Adipose tissue (tissue), 3 donors: ENCODE measurements around the gene ATP8B1. TPM values are rescaled to one million over a fixed set of nuclear protein-coding genes. Genes with fewer than 3 reads are reported as not detected.
"Not testable (repeated sequence)": the region's sequence is repeated elsewhere in the genome, so short reads cannot be mapped to it uniquely, and the experiment has no call there.

Experiments used
- H3K27ac ChIP-seq: one replicate; pipeline ENCODE4 v1.5.1; 2013; ENCODE audit warnings: low read depth, low read length
- WGBS, 3 donors: extraction: QIAGEN DNeasy Blood & Tissue Kit; methylation state at CpG; one replicate each; pipeline ENCODE4 v1.1.7; 2013; 5-methylcytosine and 5-hydroxymethylcytosine counted together
- polyA plus RNA-seq, 3 donors: library from polyadenylated mRNA; stranded (reverse); fragments of 200-250 nt; gene quantifications; one replicate each; pipeline ENCODE4 v1.2.3, GENCODE V29; 2013
- donor health status: healthy with polysubstance abuse.
- donor health status: Bipolar disorder and iron deficiency.
- donor health status: healthy.

Gene ATP8B1
- polyA plus RNA-seq, 3 donors, result 3.1 to 18.2 (median 7.8) TPM

DNA sequence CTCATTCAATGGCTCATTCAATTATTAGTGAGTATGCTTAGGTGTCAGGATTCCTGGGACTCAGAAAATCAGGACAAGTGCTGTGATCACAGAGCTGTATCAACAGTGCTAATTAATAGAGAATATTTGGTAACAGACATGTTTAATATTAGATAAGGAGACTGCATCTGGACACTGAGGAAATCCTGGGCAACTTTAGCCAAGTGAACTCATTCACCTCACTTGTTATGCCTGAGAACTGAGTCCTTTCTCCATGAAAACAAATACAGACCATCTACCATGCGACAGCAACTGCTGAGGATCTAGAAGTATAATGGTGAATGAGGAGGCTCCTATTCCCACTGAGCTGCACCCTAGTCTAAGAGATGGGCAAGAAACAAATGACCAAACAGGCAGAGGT, 23.1 kb upstream of the ATP8B1 start:
- no peak overlapping the region for H3K27ac ChIP-seq
- 83 to 100% (median 92%) methylated on average over 1 of the region's 1 CpG for WGBS, 3 donors

GRCh38 chr18:57820583-57820982, 17.5 kb upstream of the ATP8B1 start:
- 90 to 97% (median 91%) methylated on average over 2 of the region's 2 CpGs for WGBS, 3 donors
- not testable (repeated sequence) for H3K27ac ChIP-seq

- WGBS, 3 donors, result 23 to 34% (median 29%) methylated on average over 10 of the region's 10 CpGs
- no peak overlapping the region for H3K27ac ChIP-seq
These were observed 16.8 kb upstream of the ATP8B1 start for GRCh38 chr18:57819671-57820460.

DNA sequence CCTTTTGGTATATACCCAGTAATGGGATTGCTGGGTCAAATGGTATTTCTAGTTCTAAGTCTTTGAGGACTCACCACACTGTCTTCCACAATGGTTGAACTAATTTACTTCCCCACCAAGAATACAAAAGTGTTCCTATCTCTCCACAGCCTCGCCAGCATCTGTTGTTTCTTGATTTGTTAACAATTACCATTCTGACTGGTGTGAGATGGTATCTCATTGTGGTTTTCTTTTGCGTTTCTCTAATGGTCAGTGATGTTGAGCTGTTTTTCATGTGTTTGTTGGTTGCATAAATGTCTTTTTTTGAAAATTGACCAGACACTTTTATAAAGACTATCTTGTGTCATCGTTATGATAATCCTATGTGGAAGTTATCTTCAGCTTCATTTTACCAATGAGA, 16.0 kb upstream of the ATP8B1 start:
- H3K27ac ChIP-seq, result no peak overlapping the region
- WGBS, 3 donors, result 77 to 92% (median 82%) methylated on average over 3 of the region's 3 CpGs

DNA sequence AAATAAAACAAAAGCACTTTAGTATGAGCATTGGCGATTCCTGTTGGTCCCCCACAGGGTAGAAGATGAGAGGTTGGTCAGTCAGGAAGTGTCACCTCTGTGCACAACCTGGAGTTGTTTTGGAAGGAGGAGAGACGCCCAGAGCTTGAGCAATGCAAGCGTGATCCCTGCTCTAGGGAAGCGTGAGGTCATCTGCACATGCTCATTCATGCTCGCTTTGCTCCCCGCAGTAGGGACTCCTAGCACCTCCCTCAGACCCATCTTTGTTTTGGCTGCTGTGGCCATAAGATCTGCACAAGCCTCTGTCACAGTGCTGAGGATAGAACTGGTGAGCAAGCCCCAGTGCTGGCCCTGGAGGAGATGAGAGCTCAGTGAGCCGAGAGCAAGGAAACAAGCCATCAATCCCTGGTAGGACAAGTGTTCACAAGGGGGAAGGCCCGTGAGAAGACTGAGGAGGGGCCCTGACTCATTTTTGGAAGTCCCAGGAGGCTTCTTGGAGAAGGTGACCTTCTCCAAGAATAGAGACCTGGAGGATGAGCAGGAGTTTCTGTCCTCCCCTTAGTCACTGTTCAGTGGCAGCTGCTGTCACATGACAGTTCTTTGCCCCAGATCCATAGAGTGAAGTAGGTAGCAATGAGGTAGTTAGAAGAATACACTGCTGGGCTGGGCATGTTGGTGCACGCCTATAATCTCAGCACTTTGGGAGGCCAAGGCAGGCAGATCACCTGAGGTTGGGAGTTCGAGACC, 13.3 kb upstream of the ATP8B1 start:
- no peak overlapping the region for H3K27ac ChIP-seq
- WGBS, 3 donors, result 79 to 88% (median 87%) methylated on average over 10 of the region's 10 CpGs

- H3K27ac ChIP-seq, result no peak overlapping the region
- 90 to 95% (median 91%) methylated on average over 2 of the region's 2 CpGs for WGBS, 3 donors
These were observed 11.4 kb upstream of the ATP8B1 start for GRCh38 chr18:57814555-57814954.

DNA sequence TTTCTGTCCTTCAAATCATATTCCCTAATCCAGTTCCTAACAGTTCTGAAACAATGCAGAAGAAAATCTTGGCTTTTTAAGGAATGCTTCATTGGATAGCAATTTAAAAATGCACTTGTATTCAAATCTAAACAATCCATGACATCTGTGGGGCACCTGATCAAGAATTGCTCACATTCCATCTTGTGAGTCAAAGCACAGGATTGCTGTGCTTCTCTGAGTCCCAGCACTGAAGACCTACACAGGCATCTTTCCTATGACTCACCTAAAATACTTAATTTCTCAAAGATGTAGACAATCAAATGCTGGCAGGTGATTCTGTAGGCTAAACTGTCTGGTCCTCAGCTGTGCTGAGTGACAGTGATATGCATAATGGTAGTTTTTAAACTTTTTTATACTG, 10.1 kb upstream of the ATP8B1 start:
- H3K27ac ChIP-seq, result no peak overlapping the region

DNA sequence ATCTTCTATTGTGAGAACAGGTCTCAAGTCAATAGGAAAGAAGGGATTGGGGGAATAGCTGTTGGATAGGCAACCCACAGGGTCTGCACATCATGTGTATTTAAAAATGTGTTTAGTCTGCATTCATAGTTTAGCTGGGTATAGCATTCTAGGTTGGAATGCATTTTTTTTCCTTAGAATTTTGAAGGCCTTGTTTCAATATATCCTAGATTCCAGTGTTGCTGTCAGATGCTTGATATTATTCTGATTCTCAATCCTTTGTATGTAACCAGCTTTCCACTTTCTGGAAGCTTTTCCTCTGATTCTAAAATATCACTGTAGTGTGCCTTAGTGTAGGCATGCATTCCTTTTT, 9.0 kb upstream of the ATP8B1 start:
- H3K27ac ChIP-seq, result no peak overlapping the region

DNA sequence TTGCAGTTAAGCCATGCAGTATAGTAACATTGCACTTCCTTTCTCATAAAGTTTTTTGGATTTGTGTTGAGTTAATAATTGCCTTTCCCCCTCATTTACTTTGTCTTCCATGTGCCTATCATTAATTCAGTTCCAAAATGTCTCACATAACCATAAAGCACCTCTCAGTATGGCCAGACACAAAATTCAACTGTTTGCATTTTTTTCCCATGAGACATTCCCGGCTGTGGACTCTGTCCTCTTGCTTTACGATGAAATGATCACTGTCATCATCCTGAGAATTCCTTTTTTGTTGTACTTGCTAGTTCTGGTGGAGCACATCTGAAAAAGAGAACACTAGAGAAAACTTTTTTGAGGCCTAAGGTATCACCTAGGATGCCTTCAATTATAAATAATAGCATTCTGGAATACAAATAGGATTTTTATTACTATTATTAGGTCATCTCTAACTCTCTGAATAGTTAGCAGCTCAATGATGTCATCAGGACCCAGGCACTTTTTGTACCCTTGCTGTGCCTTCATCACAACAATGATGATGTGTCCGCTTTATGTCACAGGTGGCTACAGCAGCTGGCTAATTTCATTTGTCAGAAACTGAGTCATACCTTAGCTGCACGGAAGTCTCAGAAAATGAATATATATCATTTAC, 8.5 kb upstream of the ATP8B1 start:
- WGBS, 3 donors, result 72 to 94% (median 92%) methylated on average over 4 of the region's 4 CpGs
- H3K27ac ChIP-seq, result no peak overlapping the region

GRCh38 chr18:57809190-57809589, 6.1 kb upstream of the ATP8B1 start:
- H3K27ac ChIP-seq, result no peak overlapping the region

GRCh38 chr18:57807336-57808117, 4.4 kb upstream of the ATP8B1 start:
- H3K27ac ChIP-seq, result no peak overlapping the region
- 21 to 34% (median 32%) methylated on average over 2 of the region's 2 CpGs for WGBS, 3 donors

- 30 to 47% (median 32%) methylated on average over 3 of the region's 3 CpGs for WGBS, 3 donors
- H3K27ac ChIP-seq, result no peak overlapping the region
These were observed 3.8 kb upstream of the ATP8B1 start for GRCh38 chr18:57806978-57807285.

DNA sequence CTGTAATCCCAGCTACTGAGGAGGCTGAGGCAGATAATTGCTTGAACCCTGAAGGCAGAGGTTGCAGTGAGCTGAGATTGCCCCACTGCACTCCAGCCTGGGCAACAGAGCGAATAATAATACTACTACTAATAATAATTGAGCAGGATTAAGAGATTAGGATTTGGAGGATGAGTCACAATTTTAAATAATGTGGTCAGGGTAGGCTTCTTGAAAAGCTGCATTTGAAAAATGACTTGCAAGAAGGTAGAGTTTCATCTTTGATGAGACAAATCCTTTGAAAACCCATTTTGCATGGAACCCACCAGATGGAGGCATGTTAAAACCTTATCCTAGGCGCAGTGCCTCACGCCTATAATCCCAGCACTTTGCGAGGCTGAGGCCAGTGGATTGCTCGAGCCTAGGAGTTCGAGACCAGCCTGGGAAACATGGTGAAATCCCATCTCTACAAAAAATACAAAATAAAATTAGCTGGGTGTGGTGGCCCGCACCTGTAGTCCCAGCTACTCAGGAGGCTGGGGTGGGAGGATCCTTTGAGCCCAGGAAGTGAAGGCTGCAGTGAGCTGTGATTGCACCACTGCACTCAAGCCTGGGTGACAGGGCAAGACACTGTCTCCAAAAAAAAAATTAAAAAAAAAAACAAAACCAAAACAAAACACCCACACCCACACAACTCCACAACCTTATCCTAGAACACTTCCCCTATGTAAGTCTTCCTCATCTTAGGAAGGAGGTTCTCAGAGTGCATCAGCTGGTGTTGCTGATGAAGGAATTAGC, 3.3 kb upstream of the ATP8B1 start:
- 80 to 95% (median 94%) methylated on average over 7 of the region's 7 CpGs for WGBS, 3 donors
- H3K27ac ChIP-seq, result no peak overlapping the region

GRCh38 chr18:57805117-57805516, 2.0 kb upstream of the ATP8B1 start:
- H3K27ac ChIP-seq, result no peak overlapping the region
- 94 to 98% (median 96%) methylated on average over 6 of the region's 6 CpGs for WGBS, 3 donors

GRCh38 chr18:57804557-57804956, 1.4 kb upstream of the ATP8B1 start:
- WGBS, 3 donors, result 62 to 88% (median 67%) methylated on average over 6 of the region's 6 CpGs
- H3K27ac ChIP-seq, result no peak overlapping the region

- 1 to 2% (median 1%) methylated on average over 61 to 74 of the region's 74 CpGs for WGBS, 3 donors
These were observed 657 bp downstream of the ATP8B1 start for GRCh38 chr18:57802213-57803102.

DNA sequence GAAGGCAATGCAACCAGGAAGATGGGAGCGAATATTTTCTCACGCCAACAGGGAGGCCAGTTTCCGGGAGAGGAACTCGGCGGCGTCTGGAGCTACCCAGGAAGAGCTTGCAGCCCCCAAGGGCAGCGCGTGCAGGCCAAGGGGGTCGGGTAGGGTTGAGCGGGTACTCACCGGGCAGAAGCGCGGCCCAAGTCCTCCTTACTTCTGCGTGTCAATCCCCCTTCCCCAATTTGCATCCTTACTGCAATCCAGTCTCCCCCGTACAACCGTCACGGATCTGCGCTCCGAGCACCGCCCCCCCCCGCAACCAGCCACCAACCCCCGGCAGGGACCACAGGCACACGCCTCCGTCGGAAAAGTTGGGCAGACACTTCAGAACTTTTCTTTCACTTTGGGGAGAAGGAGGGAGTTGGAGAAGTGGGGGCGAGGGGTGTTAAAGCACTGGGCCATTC, 1.3 kb downstream of the ATP8B1 start:
- no peak overlapping the region for H3K27ac ChIP-seq
- WGBS, 3 donors, result 4 to 17% (median 8%) methylated on average over 20 to 26 of the region's 26 CpGs

More at GRCh38 chr18:57802213-57803102, 657 bp downstream of the ATP8B1 start:
- no peak overlapping the region for H3K27ac ChIP-seq
